CD4-positive, alpha-beta T cell treated with Interleukin-12 subunit alpha and Interleukin-12 subunit beta, for 1 hour (primary cell): ENCODE measurements around the gene TRAPPC14.

Experiments used
- DNase-seq: peaks from one replicate; pipeline ENCODE4 v3.0.0-alpha.2; 2020

Gene TRAPPC14

DNA sequence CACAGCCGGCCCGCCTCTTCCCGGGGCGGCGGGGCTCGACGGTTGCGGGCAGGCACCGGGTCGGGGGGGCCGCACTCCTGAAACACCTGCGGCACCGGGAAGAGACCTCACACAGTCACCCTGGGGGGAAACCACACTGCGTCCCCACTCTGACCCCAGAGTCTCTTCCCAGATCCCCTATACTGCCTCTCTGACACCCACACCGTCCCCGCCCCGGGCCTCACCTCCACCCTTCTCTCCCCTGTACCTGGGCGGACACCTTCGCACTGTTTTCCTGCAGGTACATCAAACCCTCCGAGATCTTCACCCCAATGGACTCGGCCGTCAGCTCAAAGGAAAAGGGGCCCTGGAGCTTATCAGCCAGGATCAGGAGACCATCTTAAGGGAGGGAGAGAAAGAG lies 13.3 kb upstream of the TRAPPC14 start:
- peak; percentile 32 for DNase-seq

GRCh38 chr7:100171087-100171681 lies 12.7 kb upstream of the TRAPPC14 start:
- DNase-seq = peak; percentile 60

- DNase-seq = no peak
Measured at GRCh38 chr7:100170101-100170897, 11.8 kb upstream of the TRAPPC14 start.

DNA sequence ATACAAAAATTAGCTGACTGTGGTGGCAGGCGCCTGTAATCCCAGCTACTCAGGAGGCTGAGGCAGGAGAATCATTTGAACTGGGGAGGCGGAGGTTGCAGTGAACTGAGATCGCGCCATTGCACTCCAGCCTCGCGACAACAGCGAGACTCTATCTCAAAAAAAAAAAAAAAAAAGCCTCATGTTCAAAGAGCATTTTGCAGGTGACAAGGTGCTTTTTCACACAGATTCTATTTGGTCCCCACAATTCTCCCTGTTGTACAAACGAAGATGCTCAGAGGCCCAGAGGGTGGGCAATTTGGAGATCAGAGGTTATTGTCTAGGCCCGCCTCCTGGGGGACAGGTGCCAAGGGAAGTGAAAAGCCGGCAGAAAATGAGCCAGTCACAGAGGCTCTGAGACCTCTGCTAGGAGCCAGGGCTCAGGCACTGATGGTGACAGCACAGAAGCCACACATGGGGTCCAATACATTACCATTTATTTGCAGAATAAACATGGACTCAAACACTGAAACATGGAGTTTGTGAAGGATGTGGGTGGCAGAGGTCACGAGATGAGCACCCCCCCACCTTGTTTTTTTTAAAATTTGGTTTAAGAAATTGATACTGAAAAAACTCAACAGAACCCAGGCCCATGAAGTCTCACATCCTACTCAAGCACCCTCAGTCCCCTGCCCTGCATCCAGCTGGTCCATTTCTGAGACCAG lies 10.8 kb upstream of the TRAPPC14 start:
- no peak for DNase-seq

DNA sequence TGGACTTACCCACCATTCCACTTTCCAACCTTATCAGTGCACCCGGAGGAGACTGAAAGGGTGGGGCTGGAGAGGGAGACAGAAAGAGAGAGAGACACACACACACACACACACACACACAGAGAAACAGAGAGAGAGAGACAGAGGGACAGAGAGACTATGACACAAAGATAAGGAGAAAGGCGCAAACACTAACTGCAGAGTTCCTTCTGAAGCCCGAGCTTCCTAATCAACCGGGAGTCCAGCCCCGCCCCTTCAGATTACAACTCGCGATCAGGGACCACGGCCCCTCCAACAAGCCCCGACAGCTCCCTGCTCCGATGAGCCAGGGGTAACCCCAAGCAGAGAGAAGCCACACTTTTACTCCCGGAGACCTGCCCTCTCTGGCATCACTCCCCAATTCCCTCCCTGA lies 9.4 kb upstream of the TRAPPC14 start:
- no peak for DNase-seq

GRCh38 chr7:100166970-100167911 lies 8.7 kb upstream of the TRAPPC14 start:
- no peak for DNase-seq

- DNase-seq = peak; percentile 52
Measured at GRCh38 chr7:100166317-100166940, 7.9 kb upstream of the TRAPPC14 start.

DNA sequence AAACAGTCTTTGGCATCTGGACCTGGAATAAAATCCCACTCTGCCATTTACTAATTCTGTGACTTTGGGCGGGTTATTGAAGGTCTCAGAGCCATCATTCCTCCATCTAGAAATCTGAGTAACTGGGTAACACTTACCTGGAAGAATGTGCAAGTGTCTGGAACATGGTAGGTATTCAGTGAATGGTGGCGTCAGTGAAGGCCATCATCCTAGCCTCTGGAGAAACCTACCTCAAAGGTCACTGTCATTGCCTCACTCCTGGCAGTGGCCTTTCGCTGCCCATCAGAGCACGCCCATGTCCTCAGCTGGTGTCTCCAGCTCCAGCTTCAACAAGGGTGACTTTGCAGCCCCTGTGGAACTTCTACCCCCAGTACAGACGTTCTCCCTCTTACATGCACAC lies 5.3 kb upstream of the TRAPPC14 start:
- no peak for DNase-seq

DNA sequence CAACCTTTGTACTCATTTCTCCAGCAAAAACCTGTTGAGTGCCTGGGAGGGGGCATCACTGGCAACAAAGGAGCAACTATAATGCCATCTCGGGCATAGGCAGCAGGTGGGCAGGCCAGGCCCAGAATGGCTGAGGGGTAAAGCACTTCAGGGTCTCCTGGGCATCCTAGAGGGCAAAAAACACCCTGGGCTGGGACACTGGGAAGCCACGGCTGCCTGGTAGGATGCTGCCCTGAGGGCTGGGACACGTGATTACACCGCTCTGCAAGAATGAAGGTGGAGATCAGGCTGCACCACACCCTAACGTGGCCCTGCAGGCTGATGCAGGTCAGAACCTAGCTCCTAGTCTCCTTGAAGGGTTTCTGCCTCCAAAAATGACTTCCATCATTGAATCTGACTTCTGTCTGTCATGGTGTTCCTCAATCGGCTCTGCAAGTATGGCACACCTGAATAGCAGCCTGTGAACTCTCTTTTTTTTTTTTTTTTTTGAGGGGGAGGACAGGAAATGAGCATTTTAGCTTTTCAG lies 4.5 kb upstream of the TRAPPC14 start:
- DNase-seq = peak; percentile 26

GRCh38 chr7:100160067-100160466 lies 1.5 kb upstream of the TRAPPC14 start:
- no peak for DNase-seq

DNA sequence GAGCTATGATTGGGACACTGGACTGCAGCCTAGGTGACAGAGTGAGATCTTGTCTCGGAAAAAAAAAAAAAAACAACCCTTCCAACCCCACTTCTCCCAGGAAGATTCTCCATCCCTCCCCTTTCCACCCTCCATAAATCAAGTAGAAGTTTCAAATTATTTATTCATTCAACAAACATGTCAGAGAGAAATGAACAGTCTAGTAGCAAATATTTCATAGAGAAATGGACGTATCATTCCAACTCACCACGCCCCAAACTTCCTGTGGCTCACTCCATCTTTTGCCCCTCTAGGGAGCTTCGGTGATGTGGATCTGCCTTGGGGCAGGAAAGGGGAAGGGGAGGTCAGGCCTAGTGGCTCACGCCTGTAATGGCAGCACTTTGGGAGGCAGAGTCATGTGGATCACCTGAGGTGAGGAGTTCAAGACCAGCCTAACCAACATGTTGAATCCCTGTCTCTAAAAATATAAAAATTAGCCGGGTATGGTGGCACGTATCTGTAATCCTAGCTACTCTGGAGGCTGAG lies 638 bp upstream of the TRAPPC14 start:
- no peak for DNase-seq

DNA sequence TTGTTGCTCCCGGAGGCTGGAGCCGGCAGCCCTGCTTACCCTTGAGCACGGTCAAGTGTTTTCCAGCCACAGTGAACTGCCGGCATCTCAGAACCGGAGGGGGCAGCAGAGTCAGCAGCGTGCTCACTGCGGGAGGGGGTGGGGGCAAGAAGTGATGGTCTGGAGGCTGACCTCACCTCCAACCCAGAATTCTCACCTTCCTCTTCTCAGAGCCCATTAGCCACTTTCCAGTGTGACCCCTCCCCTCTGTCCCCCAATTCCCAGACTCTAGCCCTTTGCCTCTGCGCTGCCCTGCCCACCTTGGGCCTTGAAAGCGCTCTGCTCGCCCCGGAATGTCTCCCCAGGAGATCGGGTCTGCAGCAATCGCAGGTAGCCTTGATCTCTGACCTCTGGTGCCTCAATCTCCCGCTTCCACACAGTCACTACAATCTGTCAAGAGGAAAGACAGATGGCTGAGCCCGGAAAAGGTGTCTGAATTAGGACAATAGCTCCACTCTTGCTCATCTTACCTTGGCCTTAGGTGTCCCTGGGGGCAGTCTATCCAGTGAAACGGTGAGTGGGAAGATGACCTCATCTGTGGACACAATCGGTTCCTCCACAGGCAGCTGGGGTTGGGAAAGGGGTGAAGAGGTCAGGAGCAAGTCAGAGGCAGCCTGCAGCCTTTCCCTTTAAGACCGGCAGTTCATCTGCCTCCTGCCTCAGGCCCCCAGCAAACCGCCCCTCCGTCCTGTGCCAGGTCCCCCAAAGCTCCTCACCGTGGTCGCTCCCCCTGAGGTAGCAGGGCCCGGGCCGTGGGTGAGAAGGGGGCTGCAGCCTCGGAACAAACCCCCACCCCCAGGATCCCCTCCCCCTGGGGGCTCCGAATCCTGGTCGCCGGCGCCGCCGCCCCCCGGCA lies 942 bp downstream of the TRAPPC14 start:
- no peak for DNase-seq

DNA sequence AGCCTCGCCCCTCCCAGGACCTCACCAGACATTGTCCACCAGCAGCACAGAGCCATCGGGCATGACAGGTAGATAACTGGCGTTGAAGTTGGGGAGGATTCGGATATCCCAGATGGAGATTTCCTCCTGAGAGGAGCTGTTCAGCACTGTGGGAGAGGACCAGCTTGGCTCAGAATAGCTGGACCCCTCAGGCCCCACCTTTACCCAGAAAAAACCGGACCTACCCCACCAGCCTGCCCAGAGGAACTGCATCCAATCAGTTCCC lies 1.5 kb downstream of the TRAPPC14 start:
- DNase-seq = no peak

GRCh38 chr7:100156331-100157068 lies 2.0 kb downstream of the TRAPPC14 start:
- peak; percentile 62 for DNase-seq

- DNase-seq = no peak
Measured at GRCh38 chr7:100155553-100156317, 2.8 kb downstream of the TRAPPC14 start.

DNA sequence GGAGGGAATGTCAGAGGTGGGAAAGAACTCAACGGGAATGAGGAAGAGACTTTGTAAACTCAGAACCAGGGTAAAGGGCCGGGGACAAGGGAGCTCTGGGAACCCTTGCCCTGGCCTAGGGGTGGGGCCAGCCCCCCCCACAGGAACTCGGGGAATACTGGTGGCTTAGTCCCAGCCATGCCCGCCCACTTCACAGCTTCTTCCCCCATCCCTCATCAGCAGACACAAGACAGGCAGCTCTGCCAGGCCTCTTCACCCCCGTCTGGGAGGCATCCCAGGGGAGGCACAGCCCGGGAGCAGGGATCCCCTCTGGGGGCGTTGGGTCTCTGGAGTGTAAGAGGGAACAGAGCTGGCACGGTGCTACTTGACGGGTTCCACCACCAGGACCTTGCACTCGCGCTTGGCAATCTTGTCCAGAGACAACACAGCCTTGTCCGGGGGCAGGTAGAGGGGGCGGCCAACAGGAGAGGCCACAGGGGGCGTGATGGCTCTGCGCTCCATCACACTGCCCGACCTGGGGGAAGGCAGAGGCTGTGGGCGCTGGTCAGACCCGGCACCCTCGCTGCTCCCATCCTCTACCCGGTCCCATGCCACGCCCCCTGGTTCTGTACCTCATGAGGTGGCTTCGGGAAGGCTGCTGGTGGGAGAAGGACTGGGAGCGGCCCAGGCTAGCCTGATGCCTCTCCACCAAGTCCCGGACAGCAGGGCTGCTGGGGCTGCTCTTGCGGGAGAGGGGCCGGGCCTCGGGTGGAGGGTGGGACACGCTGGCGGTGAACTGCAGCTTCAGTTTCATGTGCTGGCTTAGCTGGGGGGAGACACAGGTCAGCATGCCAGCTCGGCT lies 3.7 kb downstream of the TRAPPC14 start:
- no peak for DNase-seq

GRCh38 chr7:100153708-100154535 lies 4.6 kb downstream of the TRAPPC14 start:
- DNase-seq = no peak
